Measurements from ENCODE around the gene SOD3. TPM values are rescaled to one million over a fixed set of nuclear protein-coding genes. Genes with fewer than 3 reads are reported as not detected.

SOD3 gene
- total and polyA plus RNA-seq, 9 of the 15 experiments (the other 6 are each of a cell fraction or from before 2014, with no cell fraction given): 0.10 to 0.31 (median 0.24) TPM; not detected in 6

- Histone ChIP-seq H3K27me3 (ENCODE audit: control insufficient read depth in 2 of 2, insufficient read depth in 2 of 2, low read length in 2 of 2) (peaks cover 3 to 35% of the 10 kb centered on the region in 2 experiments; a peak in 3 of 5 replicates), H3K36me3 (ENCODE audit: control insufficient read depth, insufficient read depth, low read length) (no peaks in the 10 kb centered on the region), H3K27ac (ENCODE audit: extremely low read depth, low read depth, low read length) (no peak overlapping the region), H3K79me2 (ENCODE audit: control insufficient read depth, insufficient read depth, low read length) (no peaks in the 10 kb centered on the region), H3K9me3 (replicated peaks; ENCODE audit: control insufficient read depth, insufficient read depth, low read depth, low read length) (no peaks in the 10 kb centered on the region), H3K4me1 (replicated peaks in 1 of 2; ENCODE audit: control insufficient read depth in 2 of 2, insufficient read depth in 2 of 2, low read length in 2 of 2) (peaks cover 0 to 13% of the 10 kb centered on the region in 2 experiments; a peak in 2 of 5 replicates), H3K4me2 (ENCODE audit: insufficient read depth, low read length) (no peak overlapping the region), H2AFZ (ENCODE audit: low read depth, low read length) (no peak overlapping the region), H3K4me3 (no peak overlapping the region), H3K9ac (ENCODE audit: insufficient read depth in 1 of 2, low read depth in 2 of 2, low read length in 2 of 2) (no peak overlapping the region), H3K9me1 (ENCODE audit: control insufficient read depth, insufficient read depth, low read length) (no peaks in the 10 kb centered on the region), H4K20me1 (replicated peaks; ENCODE audit: control insufficient read depth, insufficient read depth, low read length) (no peaks in the 10 kb centered on the region)
- TF ChIP-seq KAT8 (IDR thresholded peaks at IDR 0.05; ENCODE audit: low read depth) (no peak), GTF2E2 (tag; IDR thresholded peaks at IDR 0.05) (no peak)
- WGBS (ENCODE audit: insufficient coverage, low coverage, missing lambda C conversion rate): 9% methylated on average over 13 of the region's 14 CpGs
- DNase-seq (ENCODE audit: extremely low read depth in 1 of 4, low spot score in 3 of 4) (no peak), FAIRE-seq (no peak), ATAC-seq (no peak)
- in situ Hi-C loops (cut with MboI) (no loop called here), intact Hi-C loops (cut with micrococcal nuclease) (no loop called here)
- ChIA-PET POLR2A (no interaction called here), CTCF (ENCODE audit: low intra/inter-chr PET ratio) (no interaction called here)
- BruUV-seq (replicated peaks): no TSS peak
Observed at GRCh38 chr4:24808261-24808660, 12.9 kb downstream of the SOD3 start.

- H3K27ac ChIP-seq (ENCODE audit: extremely low read depth, low read depth, low read length): no peak overlapping the region
- H3K27me3 ChIP-seq (ENCODE audit: control insufficient read depth in 2 of 2, insufficient read depth in 2 of 2, low read length in 2 of 2): peaks cover 3 to 35% of the 10 kb centered on the region in 2 experiments; a peak in 3 of 5 replicates
- H3K9me1 ChIP-seq (ENCODE audit: control insufficient read depth, insufficient read depth, low read length): no peaks in the 10 kb centered on the region
- ChIA-PET CTCF (ENCODE audit: low intra/inter-chr PET ratio) (no interaction called here), POLR2A (no interaction called here)
- DNase-seq (ENCODE audit: extremely low read depth in 1 of 4, low spot score in 3 of 4) (no peak), ATAC-seq (no peak), FAIRE-seq (no peak)
- no peak overlapping the region for H3K9ac ChIP-seq (ENCODE audit: insufficient read depth in 1 of 2, low read depth in 2 of 2, low read length in 2 of 2)
- no peaks in the 10 kb centered on the region for H3K36me3 ChIP-seq (ENCODE audit: control insufficient read depth, insufficient read depth, low read length)
- H3K79me2 ChIP-seq (ENCODE audit: control insufficient read depth, insufficient read depth, low read length): no peaks in the 10 kb centered on the region
- no peak overlapping the region for H3K4me3 ChIP-seq
- H3K4me1 ChIP-seq (replicated peaks in 1 of 2; ENCODE audit: control insufficient read depth in 2 of 2, insufficient read depth in 2 of 2, low read length in 2 of 2): peaks cover 0 to 13% of the 10 kb centered on the region in 2 experiments; a peak in 2 of 5 replicates
- 5% methylated on average over 6 of the region's 6 CpGs for WGBS (ENCODE audit: insufficient coverage, low coverage, missing lambda C conversion rate)
- no TSS peak for BruUV-seq (replicated peaks)
- no peak overlapping the region for H3K4me2 ChIP-seq (ENCODE audit: insufficient read depth, low read length)
- in situ Hi-C loops (cut with MboI): no loop called here
- intact Hi-C loops (cut with micrococcal nuclease): no loop called here
- H2AFZ ChIP-seq (ENCODE audit: low read depth, low read length): no peak overlapping the region
- H4K20me1 ChIP-seq (replicated peaks; ENCODE audit: control insufficient read depth, insufficient read depth, low read length): no peaks in the 10 kb centered on the region
- no peaks in the 10 kb centered on the region for H3K9me3 ChIP-seq (replicated peaks; ENCODE audit: control insufficient read depth, insufficient read depth, low read depth, low read length)
- TF ChIP-seq GTF2E2 (tag; IDR thresholded peaks at IDR 0.05) (no peak), CHD2 (IDR thresholded peaks at IDR 0.05; ENCODE audit: low read depth, low read length) (no peak), HNRNPK (IDR thresholded peaks at IDR 0.05; ENCODE audit: low read depth, low read length, poor library complexity, severe bottlenecking) (no peak), SMAD3 (CRISPR knock-in tag; conservative IDR thresholded peaks at IDR 0.05) (no peak), NFXL1 (CRISPR knock-in tag; IDR thresholded peaks at IDR 0.05) (no peak), NR3C1 (CRISPR knock-in tag; IDR thresholded peaks at IDR 0.05) (no peak), ZNF398 (CRISPR knock-in tag; IDR thresholded peaks at IDR 0.05) (no peak), ZNF280A (IDR thresholded peaks at IDR 0.05; ENCODE audit: low read depth, partially characterized antibody) (no peak), BRD4 (IDR thresholded peaks at IDR 0.05) (no peak), E2F8 (IDR thresholded peaks at IDR 0.05; ENCODE audit: low read depth, partially characterized antibody) (no peak)
Observed at GRCh38 chr4:24808955-24809354, 13.6 kb downstream of the SOD3 start.

Data from K562 (cell line).